NK-92 (cell line): ENCODE data around the gene CYTH3.
"Not testable (repeated sequence)": the region's sequence is repeated elsewhere in the genome, so short reads cannot be mapped to it uniquely, and the experiment has no call there.

Experiments
- DNase-seq: peaks from one replicate; lab custom pipeline; 2025; ENCODE audit not compliant: unreplicated experiment; lab: John Stamatoyannopoulos, UW

Gene CYTH3

DNA sequence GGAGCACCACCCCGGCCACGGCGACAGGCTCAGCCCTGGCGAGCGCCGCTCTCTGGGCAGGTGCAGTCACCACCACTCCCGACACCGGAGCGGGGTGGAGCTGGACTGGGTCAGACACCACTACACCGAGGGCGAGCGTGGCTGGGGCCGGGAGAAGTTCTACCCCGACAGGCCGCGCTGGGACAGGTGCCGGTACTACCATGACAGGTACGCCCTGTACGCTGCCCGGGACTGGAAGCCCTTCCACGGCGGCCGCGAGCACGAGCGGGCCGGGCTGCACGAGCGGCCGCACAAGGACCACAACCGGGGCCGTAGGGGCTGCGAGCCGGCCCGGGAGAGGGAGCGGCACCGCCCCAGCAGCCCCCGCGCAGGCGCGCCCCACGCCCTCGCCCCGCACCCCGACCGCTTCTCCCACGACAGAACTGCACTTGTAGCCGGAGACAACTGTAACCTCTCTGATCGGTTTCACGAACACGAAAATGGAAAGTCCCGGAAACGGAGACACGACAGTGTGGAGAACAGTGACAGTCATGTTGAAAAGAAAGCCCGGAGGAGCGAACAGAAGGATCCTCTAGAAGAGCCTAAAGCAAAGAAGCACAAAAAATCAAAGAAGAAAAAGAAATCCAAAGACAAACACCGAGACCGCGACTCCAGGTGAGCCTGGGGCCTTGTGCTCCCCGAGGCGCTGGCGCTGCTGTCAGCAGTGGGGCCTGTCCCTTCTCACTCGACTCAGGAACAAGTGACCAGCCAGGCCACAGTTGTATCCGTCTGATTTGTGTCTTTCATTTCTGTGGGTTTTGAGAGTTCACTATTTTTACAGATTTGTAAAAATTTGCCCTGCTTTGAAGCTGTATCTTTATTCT is 117.7 kb downstream of the CYTH3 start:
- DNase-seq, result no peak

DNA sequence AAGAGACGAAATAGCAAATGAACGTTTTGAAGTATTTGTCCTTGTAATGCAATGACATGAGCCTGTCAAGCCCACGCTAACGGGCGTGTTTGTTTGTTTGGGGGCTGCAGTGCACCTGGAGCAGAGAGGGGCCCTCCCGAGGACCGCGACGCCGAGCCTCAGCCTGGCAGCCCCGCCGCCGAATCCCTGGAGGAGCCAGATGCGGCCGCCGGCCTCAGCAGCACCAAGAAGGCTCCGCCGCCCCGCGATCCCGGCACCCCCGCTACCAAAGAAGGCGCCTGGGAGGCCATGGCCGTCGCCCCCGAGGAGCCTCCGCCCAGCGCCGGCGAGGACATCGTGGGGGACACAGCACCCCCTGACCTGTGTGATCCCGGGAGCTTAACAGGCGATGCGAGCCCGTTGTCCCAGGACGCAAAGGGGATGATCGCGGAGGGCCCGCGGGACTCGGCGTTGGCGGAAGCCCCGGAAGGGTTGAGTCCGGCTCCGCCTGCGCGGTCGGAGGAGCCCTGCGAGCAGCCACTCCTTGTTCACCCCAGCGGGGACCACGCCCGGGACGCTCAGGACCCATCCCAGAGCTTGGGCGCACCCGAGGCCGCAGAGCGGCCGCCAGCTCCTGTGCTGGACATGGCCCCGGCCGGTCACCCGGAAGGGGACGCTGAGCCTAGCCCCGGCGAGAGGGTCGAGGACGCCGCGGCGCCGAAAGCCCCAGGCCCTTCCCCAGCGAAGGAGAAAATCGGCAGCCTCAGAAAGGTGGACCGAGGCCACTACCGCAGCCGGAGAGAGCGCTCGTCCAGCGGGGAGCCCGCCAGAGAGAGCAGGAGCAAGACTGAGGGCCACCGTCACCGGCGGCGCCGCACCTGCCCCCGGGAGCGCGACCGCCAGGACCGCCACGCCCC is 118.5 kb downstream of the CYTH3 start:
- DNase-seq, result no peak

DNA sequence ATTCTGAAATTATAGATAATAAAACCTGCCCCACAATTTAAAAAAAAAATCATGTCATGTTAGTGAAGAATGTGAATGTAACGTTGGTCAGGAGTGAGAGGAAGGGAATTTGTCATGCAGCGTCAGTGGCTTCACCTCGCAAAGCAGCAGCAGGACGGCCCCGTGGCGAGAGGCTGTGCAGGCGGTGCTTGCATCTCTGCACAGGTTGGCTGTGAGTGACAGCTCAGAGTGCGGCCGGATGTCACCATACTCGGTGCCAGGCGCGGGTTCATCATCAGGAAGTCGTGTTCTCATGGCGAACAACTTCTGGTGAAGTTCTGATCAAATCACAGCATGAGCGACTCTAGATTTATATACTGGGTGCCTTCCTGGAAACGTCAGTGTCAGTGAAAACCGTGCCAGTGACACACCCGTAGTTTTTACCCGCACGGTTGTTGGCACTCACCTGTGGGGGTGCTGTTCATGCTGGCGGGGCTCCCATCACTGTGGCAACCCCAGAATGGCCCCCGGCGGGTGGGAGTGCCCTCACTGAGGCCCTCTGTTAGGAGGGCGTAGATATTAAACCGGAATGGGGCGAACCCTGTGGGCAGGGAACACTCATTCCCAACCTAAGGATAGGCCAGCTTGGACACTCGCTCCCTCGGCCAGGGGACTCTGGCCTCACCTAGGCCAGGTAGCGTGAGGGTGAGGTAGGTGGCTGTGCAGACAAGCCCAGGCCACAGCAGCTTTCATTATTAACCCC is 120.3 kb downstream of the CYTH3 start:
- no peak for DNase-seq

DNA sequence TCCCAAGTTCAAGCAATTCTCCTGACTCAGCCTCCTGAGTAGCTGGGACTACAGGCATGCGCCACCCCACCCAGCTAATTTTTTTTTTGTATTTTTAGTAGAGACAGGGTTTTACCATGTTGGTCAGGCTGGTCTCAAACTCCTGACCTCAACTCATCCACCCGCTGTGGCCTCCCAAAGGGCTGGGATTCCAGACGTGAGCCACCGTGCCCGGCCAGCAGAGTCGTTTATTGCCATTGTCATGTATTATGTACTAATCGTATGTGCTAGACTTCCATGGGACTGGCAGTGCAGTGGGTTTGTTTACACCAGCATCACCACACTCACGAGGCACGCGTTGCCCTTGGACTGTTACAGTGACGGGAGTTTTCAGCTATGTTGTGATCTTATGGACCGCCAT is 120.9 kb downstream of the CYTH3 start:
- not testable (repeated sequence) for DNase-seq

DNA sequence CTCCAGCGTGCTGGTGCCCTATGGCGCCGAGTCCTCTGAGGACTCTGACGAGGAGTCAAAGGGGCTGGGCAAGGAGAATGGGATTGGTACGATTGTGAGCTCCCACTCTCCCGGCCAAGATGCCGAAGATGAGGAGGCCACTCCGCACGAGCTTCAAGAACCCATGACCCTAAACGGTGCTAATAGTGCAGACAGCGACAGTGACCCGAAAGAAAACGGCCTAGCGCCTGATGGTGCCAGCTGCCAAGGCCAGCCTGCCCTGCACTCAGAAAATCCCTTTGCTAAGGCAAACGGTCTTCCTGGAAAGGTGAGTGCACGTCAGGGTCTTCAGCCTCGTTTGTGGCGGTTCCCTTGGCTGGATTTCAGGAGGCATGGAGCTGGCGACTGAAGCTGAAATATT is 122.4 kb downstream of the CYTH3 start:
- DNase-seq, result no peak

DNA sequence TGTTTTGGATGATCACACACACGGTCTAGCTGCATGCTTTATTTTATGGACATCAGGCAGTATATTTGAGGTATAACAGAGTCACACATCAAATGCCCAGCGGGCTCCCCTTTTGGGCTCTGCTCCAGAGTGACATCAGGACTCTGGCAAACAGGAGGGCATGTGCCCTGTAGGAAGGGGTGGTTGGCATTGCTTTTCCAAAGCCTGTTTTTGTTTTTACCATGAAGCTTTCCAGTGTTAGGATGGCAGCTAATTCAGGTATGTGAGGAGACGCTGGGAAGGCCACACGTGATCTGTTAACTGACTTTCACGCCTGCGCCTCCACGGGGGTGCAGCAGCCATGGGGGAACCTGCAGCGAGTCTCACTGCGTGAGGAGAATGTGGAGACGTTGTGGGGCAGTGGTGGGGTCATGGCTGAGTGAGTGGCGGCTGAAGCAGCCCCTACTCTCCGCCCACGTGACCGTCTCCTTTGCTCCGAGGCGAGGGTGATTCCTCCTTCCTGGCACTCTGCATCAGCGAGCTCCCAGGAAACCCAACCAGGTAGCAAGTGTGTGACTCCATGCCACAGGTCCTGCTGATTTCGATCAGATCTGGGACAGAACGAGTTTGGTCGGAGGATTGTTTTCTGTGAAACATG is 123.6 kb downstream of the CYTH3 start:
- no peak for DNase-seq

DNA sequence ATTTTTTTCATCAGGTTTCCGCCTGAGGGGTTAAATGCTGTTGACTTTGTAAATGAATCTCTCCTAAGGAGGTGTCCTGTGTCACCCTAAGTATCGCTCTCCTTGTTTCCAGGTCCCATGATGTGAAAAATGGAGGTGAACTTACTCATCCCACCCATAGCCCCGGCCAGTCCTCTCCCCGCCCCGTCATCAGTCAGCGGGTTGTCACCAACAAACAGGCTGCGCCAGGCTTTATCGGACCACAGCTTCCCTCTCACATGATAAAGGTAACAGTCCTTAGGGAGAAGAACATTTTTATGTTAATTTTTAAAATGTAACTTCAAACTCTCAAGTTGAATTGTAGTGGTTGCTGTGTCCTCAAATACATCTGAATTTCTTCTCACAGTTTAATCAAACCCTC is 124.8 kb downstream of the CYTH3 start:
- DNase-seq, result no peak

DNA sequence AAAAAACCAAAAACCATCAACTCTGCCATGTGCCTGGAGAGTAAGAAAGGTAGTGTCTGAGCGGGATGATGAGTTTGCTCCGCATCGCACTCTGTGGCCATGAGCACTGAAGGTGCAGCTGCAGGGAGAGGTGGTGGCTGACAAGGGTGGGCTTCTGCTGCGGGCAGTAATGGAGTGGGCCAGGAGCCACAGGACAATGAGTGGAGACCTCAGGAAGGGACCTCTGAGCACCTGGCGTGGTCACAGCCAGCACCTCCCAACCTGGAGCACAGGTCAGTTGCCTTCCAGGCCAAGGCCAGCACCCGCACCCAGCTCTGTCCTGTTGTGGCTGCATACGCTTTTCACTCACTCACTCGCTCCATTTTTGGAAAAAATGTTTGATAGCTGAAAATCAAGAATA is 125.8 kb downstream of the CYTH3 start:
- DNase-seq, result no peak

DNA sequence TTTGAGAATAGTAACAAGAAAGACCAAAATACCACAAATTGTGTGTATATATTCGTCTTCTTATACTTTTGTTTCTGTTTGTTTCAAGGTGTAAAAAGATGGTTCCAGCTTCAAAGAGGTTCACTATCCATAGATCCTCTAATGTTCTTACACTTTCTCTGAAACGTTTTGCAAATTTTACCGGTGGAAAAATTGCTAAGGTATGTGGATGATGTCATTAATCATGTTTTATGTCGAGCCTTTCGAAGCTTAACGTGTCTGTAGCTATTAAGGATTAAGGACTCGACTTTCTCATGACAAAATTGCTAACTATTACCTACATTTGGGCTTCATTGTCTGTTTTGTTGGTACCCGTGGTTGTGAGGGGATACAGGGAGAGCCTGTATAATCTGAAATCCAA is 128.4 kb downstream of the CYTH3 start:
- no peak for DNase-seq

DNA sequence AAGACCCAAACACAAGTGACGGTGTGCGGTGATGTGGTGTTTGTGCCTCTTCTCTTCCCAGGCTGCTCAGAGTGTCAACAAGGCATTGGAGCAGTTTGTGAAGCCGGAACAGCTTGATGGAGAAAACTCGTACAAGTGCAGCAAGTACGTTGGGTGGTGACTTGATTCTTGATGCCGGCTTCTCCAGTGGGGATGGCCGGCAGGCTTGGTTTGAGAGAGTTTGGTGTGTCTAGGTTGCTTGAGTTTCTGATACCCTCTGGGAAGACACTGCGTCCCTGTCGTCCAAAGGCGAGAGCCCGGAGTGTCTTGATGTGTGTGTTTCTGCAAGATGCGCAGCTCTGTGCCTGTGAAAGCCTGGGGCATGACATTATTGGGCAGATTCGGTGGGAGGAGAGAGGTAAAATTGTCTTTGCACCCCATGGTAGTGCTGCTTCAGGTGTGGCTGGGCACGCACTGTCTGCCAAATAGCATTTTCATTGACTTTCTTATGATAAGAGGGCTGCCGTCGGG is 129.5 kb downstream of the CYTH3 start:
- no peak for DNase-seq

DNA sequence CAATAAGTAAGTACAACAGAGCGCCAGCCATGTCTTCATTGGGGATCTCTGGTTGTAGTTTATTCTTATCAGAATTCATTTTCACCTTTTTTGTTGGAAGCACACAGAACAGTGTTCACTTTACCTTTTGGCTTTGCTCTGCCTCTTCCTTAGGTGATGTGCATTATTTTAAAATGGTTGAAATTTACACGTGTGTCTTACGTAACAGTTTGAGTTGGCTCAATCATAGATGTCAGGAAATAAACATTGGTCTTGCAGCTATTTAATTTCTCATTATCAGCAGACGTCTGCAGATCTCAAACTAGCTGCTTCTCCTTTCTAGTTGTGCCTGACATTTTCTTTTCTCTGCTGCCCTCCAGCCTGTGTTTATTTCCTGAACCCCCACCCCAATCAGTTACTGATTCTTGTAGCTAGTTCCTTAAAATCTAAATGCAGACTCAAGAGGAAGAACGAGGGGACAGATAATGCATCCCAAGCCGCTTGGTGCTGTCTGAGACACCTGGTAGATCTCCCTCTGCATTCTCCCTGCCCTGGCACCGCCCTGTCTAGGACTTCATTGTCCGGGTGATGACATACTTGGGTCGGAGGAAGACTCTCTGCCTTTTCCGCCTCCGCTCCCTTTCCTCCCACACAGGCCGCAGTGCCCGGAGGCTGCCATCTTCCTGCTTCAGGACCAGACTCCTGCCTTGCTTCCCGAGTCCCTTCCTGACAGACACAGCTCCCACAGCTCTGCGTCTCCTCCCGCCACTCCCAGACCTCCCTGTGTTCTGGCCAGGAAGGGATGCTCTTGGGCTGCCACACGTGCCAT is 133.0 kb downstream of the CYTH3 start:
- no peak for DNase-seq

DNA sequence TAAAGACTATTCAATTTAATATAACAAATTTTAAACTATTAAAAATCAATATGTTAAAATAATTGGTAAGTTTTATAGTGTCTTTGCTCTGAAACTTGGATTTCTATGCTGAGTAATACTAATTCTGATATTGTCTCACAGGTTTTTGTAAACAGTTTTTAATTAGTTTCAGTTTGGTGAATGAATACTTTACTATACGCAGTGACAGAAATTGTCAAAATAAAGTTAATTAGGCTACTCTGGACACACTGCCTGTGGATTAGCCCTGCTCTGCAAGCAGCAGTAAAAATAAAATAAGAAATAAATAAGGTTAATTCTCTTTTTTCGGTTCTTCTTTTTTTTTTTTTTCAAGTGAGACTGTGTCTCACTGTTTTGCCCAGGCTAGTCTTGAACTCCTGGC is 135.9 kb downstream of the CYTH3 start:
- no peak for DNase-seq

DNA sequence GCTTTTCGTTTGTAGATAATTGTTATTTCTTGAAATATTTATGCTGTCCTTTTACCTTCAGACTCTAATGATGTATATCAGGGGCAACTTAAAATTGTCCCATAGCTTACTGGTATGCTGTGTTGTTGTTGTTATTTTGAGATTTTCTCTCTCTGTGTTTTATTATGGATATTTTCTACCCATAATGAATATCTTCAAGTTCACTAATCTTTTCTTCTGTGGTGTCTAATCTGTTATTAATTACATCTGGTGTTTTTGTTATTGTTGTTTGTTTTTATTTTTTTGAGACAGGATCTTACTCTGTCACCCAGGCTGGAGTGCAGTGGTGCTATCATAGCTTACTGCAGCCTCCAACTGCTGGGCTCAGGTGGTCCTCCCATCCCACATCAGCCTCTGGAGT is 139.2 kb downstream of the CYTH3 start:
- no peak for DNase-seq

DNA sequence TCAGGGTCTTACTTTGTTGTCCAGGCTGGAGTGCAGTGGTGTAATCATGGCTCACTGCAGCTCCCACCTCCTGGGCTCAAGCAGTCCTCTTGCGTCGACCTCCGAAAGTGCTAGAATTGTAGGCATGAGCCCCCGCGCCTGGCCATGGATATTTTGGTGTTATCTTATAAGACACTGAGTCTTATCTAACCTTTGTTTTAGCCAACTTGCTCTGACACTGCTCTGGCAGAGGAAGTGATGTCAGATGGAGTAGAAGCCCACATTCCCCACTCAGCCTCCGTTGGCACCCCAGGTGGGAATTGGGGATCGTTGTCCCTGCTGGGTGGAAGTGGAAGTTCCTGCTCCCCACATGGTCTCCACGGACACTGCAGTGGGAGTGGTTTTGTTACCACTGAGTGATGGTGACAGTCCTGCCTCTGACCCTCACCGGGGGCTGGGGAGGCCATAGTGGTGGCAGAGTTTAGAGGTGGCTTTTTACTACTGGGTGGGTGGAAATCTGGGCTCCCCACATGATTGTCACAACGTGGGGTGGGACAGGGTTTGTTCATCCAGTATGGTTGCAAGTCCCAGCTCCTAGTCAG is 142.3 kb downstream of the CYTH3 start:
- no peak for DNase-seq

DNA sequence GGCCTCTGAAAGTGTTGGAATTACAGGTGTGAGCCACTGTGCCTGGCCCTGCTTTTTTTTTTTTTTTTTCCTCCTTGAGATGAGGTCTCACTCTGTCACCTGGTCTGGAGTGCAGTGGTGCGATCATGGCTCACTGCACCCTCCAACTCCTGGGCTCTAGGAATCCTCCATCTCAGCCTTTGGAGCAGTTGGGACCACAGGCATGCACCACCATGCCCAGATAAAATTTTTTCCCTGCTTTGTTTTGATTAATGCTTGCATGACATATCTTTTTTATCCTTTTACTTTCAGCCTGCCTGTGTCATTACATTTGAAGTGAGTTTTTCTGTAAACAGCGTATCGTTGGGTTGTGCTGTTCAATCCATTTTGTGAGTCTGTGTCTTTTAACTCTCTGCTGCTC is 144.2 kb downstream of the CYTH3 start:
- no peak for DNase-seq

DNA sequence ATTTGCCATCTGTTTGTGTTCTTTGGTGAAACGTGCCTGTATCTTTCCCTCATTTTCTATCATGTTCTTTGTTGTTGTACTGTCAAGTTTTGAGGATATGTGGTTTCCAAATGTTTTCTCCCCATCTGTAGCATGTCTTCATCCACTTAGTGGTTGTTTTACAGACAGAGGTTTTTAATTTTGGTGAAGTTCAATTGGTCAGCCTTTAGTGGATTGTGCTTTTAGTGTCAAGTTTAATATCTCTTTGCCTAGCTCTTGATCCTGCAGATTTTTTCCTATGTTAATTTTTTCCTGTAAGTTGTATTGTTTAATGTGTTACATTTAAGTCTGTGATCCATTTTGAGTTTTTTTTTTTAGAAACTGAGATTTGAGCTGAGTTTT is 145.3 kb downstream of the CYTH3 start:
- no peak for DNase-seq

DNA sequence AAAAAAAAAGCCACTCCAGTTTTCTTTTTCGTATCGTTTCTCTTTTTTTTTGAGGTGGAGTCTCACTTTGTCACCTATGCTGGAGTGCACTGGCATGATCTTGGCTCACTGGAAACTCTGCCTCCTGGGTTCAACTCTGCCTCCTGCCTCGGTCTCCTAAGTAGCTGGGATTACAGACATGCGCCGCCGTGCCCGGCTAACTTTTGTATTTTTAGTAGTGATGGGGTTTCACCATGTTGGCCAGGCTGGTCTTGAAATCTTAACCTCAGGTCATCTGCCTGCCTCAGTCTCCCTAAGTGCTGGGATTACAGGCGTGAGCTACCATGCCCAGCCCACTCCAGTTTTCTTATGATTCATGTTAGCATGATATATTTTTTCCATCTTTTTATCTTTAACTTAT is 148.6 kb downstream of the CYTH3 start:
- no peak for DNase-seq

DNA sequence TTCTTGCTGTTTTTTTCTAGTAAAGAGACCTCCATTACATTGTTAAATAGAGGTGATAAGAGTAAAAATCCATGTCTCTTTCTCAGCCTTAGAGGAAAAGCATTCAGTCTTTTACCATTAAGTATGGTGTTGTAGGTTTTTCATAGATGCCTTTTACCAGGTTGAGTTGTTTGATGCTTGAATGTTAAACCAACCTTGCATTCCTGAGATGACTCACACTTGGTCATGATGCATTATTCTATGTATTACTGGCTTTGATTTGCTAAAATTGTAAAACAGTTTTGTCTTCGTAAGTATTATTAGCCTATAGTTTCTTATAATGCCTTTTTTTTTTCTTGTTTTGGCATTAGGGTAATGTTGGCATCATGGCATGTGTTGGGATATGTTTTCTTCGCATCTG is 151.3 kb downstream of the CYTH3 start:
- DNase-seq, result no peak

DNA sequence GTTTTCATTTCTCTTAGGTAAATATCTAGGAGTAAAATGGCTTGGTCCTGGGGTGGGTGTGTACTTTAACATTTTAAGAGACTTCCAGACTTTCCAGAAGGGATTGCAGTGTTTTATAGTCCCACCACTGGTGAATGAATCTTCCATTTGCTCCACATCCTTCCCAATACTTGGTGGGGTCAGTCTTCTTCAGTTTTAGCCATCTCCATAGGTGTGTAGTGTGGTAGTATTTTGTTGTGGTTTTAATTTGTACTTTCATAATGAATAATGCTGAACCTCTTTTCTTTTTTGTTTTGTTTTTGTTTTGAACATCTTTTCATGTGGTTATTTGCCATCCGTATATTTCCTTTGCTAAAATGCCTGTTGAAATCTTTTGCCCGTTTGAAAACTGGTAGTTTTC is 154.9 kb downstream of the CYTH3 start:
- no peak for DNase-seq

DNA sequence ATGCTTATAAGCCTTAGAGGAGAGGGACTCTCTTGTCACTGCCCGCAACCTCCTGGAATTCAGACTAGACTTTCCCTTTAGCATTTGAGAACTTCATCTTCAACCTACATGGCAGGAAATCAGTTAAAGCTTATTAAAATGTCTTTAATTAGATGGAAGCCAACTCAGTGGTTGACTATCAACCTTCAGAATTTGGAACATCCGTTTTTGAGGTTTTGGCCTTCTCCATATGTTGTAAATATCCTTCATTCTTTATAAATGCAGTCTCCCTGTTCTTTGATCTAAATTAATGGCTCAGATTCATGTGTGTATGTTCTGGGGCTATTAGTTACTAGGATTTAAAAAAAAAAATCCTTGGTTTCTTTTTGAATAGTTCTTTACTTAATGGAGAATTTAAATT is 156.2 kb downstream of the CYTH3 start:
- no peak for DNase-seq
